H9 (cell line): ENCODE measurements around the gene TMEM79. TPM values are rescaled to one million over a fixed set of nuclear protein-coding genes. Genes with fewer than 3 reads are reported as not detected.

Source experiments
- DNase-seq: peaks from one replicate; pipeline ENCODE4 v3.0.0-alpha.2; 2017
- H2AFZ ChIP-seq: one replicate; pipeline ENCODE4 v1.6.1; 2013; ENCODE audit warnings: mild to moderate bottlenecking, low read length, control low read depth, moderate library complexity
- H2AK5ac ChIP-seq: 2 replicates; pipeline ENCODE4 v1.6.1; 2013; ENCODE audit warnings: low read length, control low read depth, mixed read lengths; ENCODE audit not compliant: insufficient read length
- H2BK120ac ChIP-seq: one replicate; pipeline ENCODE4 v1.6.1; 2013; ENCODE audit warnings: low read depth, mild to moderate bottlenecking, low read length, control low read depth, inconsistent platforms; ENCODE audit not compliant: poor library complexity, severe bottlenecking
- H2BK12ac ChIP-seq: 2 replicates; pipeline ENCODE4 v1.6.1; 2013; ENCODE audit warnings: low read length, control low read depth, mixed read lengths, low read depth; ENCODE audit not compliant: insufficient read length
- H2BK15ac ChIP-seq: 2 replicates; pipeline ENCODE4 v1.6.1; 2013; ENCODE audit warnings: low read depth, low read length, control low read depth
- H2BK20ac ChIP-seq: one replicate; pipeline ENCODE4 v1.6.1; 2013; ENCODE audit warnings: low read depth, mild to moderate bottlenecking, low read length, control low read depth, inconsistent platforms; ENCODE audit not compliant: poor library complexity, severe bottlenecking
- H2BK5ac ChIP-seq: 2 replicates; pipeline ENCODE4 v1.6.1; 2013; ENCODE audit warnings: low read length, control low read depth, mixed read lengths; ENCODE audit not compliant: insufficient read length
- H3K14ac ChIP-seq: 2 replicates; pipeline ENCODE4 v1.6.1; 2013; ENCODE audit warnings: low read length, control low read depth; ENCODE audit not compliant: insufficient read depth
- H3K18ac ChIP-seq: 2 replicates; pipeline ENCODE4 v1.6.1; 2013; ENCODE audit warnings: low read depth, mild to moderate bottlenecking, mixed read lengths, low read length, control low read depth; ENCODE audit not compliant: insufficient read length
- H3K23ac ChIP-seq: 2 replicates; pipeline ENCODE4 v1.6.1; 2013; ENCODE audit warnings: low read length, control low read depth, mixed read lengths, low read depth; ENCODE audit not compliant: insufficient read length
- H3K23me2 ChIP-seq: 2 replicates; pipeline ENCODE4 v1.6.1; 2013; ENCODE audit warnings: low read depth, mild to moderate bottlenecking, mixed read lengths, low read length, control low read depth; ENCODE audit not compliant: insufficient read length, poor library complexity, severe bottlenecking
- H3K27ac ChIP-seq: 2 replicates; pipeline ENCODE4 v1.5.1; 2013; ENCODE audit warnings: low read length, control low read depth, mixed read lengths, low read depth; ENCODE audit not compliant: insufficient read length
- H3K27me3 ChIP-seq: 2 replicates; pipeline ENCODE4 v1.6.1; 2013; ENCODE audit warnings: low read length, control low read depth, inconsistent platforms; ENCODE audit not compliant: insufficient read depth
- H3K4ac ChIP-seq: 2 replicates; pipeline ENCODE4 v1.6.1; 2013; ENCODE audit warnings: low read depth, mild to moderate bottlenecking, control low read depth, inconsistent platforms, low read length, moderate library complexity
- H3K4me1 ChIP-seq: 2 replicates; pipeline ENCODE4 v1.6.1; 2013; ENCODE audit warnings: low read length, control low read depth, inconsistent platforms; ENCODE audit not compliant: insufficient read depth
- H3K4me2 ChIP-seq: 2 replicates; pipeline ENCODE4 v1.6.1; 2013; ENCODE audit warnings: low read length, control low read depth, mixed read lengths; ENCODE audit not compliant: insufficient read length, insufficient read depth
- H3K56ac ChIP-seq: 2 replicates; pipeline ENCODE4 v1.6.1; 2013; ENCODE audit warnings: low read depth, mild to moderate bottlenecking, mixed read lengths, low read length, control low read depth; ENCODE audit not compliant: insufficient read length
- H3K79me1 ChIP-seq: 2 replicates; pipeline ENCODE4 v1.6.1; 2013; ENCODE audit warnings: low read depth, mild to moderate bottlenecking, moderate library complexity, low read length, control low read depth, inconsistent platforms; ENCODE audit not compliant: insufficient read depth, poor library complexity, severe bottlenecking
- H3K79me2 ChIP-seq: 2 replicates; pipeline ENCODE4 v1.6.1; 2013; ENCODE audit warnings: low read length, control low read depth, inconsistent platforms; ENCODE audit not compliant: insufficient read depth
- H3K9ac ChIP-seq: 2 replicates; pipeline ENCODE4 v1.6.1; 2013; ENCODE audit warnings: low read length, control low read depth, mixed read lengths; ENCODE audit not compliant: insufficient read length; ENCODE audit errors: extremely low read depth
- H3K9me3 ChIP-seq: one replicate; pipeline ENCODE4 v1.6.1; 2013; ENCODE audit warnings: low read depth, low read length, inconsistent platforms; ENCODE audit not compliant: control insufficient read depth
- H3T11ph ChIP-seq: one replicate; pipeline ENCODE4 v1.6.1; 2013; ENCODE audit warnings: mild to moderate bottlenecking, low read length, control low read depth, inconsistent platforms
- H4K20me1 ChIP-seq: one replicate; pipeline ENCODE4 v1.6.1; 2013; ENCODE audit not compliant: control insufficient read depth, insufficient read length, insufficient read depth
- H4K5ac ChIP-seq: 2 replicates; pipeline ENCODE4 v1.6.1; 2013; ENCODE audit warnings: low read depth, mild to moderate bottlenecking, mixed read lengths, low read length, control low read depth; ENCODE audit not compliant: insufficient read length
- H4K8ac ChIP-seq: replicated peaks from 2 replicates; pipeline ENCODE4 v1.6.1; 2013; ENCODE audit warnings: low read length, control low read depth, mixed read lengths, low read depth; ENCODE audit not compliant: insufficient read length
- H4K91ac ChIP-seq: 2 replicates; pipeline ENCODE4 v1.6.1; 2013; ENCODE audit warnings: low read depth, mild to moderate bottlenecking, moderate library complexity, mixed read lengths, low read length, control low read depth; ENCODE audit not compliant: insufficient read length
- H3K27ac Mint-ChIP-seq, 3 experiments: 2 replicates in 2 of 3; 3 replicates in 1 of 3; pipeline ENCODE4 v1.8.0; 2020 to 2021; ENCODE audit warnings: mixed read lengths in 3 of 3, mild to moderate bottlenecking in 1 of 3, moderate library complexity in 1 of 3
- H3K27me3 Mint-ChIP-seq: 2 replicates; pipeline ENCODE4 v1.8.0; 2021; ENCODE audit warnings: low read depth, mild to moderate bottlenecking, moderate library complexity, mixed read lengths
- H3K36me3 Mint-ChIP-seq, 3 experiments: 2 replicates in 2 of 3; 3 replicates in 1 of 3; pipeline ENCODE4 v1.8.0; 2020 to 2021; ENCODE audit warnings: low read depth in 3 of 3, mixed read lengths in 3 of 3; ENCODE audit not compliant: insufficient read depth in 1 of 3
- H3K4me1 Mint-ChIP-seq, 2 experiments: 2 replicates each; pipeline ENCODE4 v1.8.0; 2020; ENCODE audit warnings: mixed read lengths in 2 of 2
- H3K4me3 Mint-ChIP-seq, 2 experiments: 2 replicates in 1 of 2; 3 replicates in 1 of 2; pipeline ENCODE4 v1.8.0; 2020 to 2021; ENCODE audit warnings: mild to moderate bottlenecking in 2 of 2, mixed read lengths in 2 of 2, moderate library complexity in 1 of 2
- H3K9me3 Mint-ChIP-seq, 2 experiments: 2 replicates in 1 of 2; 3 replicates in 1 of 2; pipeline ENCODE4 v1.8.0; 2020; ENCODE audit warnings: mild to moderate bottlenecking in 2 of 2, mixed read lengths in 2 of 2, moderate library complexity in 1 of 2
- CTCF ChIP-seq: fragments of 200-600 bp; sonication (generic); conservative IDR thresholded peaks from 3 replicates; pipeline ENCODE4 v1.8.0; 2021; ENCODE audit warnings: antibody characterized with exemption, mild to moderate bottlenecking
- WGBS: extraction: QIAGEN DNeasy Blood & Tissue Kit; methylation state at CpG from one replicate; pipeline ENCODE4 v1.1.7; 2013; ENCODE audit warnings: missing lambda C conversion rate, low lambda C conversion rate, mixed read lengths; ENCODE audit not compliant: insufficient read length; ENCODE audit errors: extremely low coverage; 5-methylcytosine and 5-hydroxymethylcytosine counted together
- total RNA-seq: library from RNA; stranded (reverse); gene quantifications from 2 replicates; pipeline ENCODE4 v1.2.1, GENCODE V29; 2021

Gene TMEM79
- total RNA-seq, 1 experiment from 2014 or later: 2.6 TPM

GRCh38 chr1:156281693-156282478 is 2.2 kb upstream of the TMEM79 start:
- H3K36me3 Mint-ChIP-seq: peaks cover 18 to 27% (median 21%) of the 10 kb centered on the region in 3 experiments; a peak in 6 of 7 replicates
- TF ChIP-seq CTCF: no peak
- H3K79me1 ChIP-seq: peaks cover 5% of the 10 kb centered on the region
- no peaks in the 10 kb centered on the region for H3K9me3 Mint-ChIP-seq
- H3K4me1 Mint-ChIP-seq: peaks cover 24 to 29% of the 10 kb centered on the region in 2 experiments
- H3T11ph ChIP-seq: no peak overlapping the region
- DNase-seq: no peak
- peak overlapping the region; percentile 92 for H3K9ac ChIP-seq
- H3K4me1 ChIP-seq: no peaks in the 10 kb centered on the region
- no peak overlapping the region for H3K18ac ChIP-seq
- no peak overlapping the region for H2BK20ac ChIP-seq
- H4K8ac ChIP-seq: no peak overlapping the region
- no peak overlapping the region for H4K91ac ChIP-seq
- H3K23ac ChIP-seq: no peak overlapping the region
- H3K14ac ChIP-seq: peak overlapping the region; percentile 50; the same call in 1 of the 2 replicates
- H4K20me1 ChIP-seq: no peaks in the 10 kb centered on the region
- H4K5ac ChIP-seq: no peak overlapping the region
- no peak overlapping the region for H2BK12ac ChIP-seq
- H3K27me3 ChIP-seq: no peaks in the 10 kb centered on the region
- no peaks in the 10 kb centered on the region for H3K9me3 ChIP-seq
- no CpG with 5 or more reads among the region's 22 CpGs for WGBS
- H3K56ac ChIP-seq: no peak overlapping the region
- H2AK5ac ChIP-seq: no peak overlapping the region
- no peak overlapping the region for H2BK15ac ChIP-seq
- no peak overlapping the region for H3K4ac ChIP-seq
- peaks cover 22% of the 10 kb centered on the region for H3K79me2 ChIP-seq
- H3K4me3 Mint-ChIP-seq: peak overlapping the region; percentile 97 to 98
- H3K27ac ChIP-seq: peak overlapping the region; percentile 8
- H2AFZ ChIP-seq: no peak overlapping the region
- peak overlapping the region; percentile 97 for H3K27ac Mint-ChIP-seq
- H2BK5ac ChIP-seq: no peak overlapping the region
- peak overlapping the region; percentile 93 for H3K4me2 ChIP-seq
- no peaks in the 10 kb centered on the region; the same call in 1 of the 2 replicates for H3K27me3 Mint-ChIP-seq
- no peak overlapping the region for H2BK120ac ChIP-seq
- H3K23me2 ChIP-seq: peaks cover 12% of the 10 kb centered on the region
